GM12801 (cell line): ENCODE data around the gene SPEF2.

Experiments used
- CTCF ChIP-seq: IDR thresholded peaks from one replicate; pipeline ENCODE4 v1.5.1; 2011; ENCODE audit warnings: control low read depth; ENCODE audit not compliant: insufficient read length; ENCODE audit errors: extremely low read depth

The SPEF2 gene

GRCh38 chr5:35617060-35617434 lies 616 bp upstream of the SPEF2 start:
- TF ChIP-seq CTCF: no peak

GRCh38 chr5:35618304-35618636 lies 607 bp downstream of the SPEF2 start:
- no peak for TF ChIP-seq CTCF

GRCh38 chr5:35618781-35619180 lies 1.1 kb downstream of the SPEF2 start:
- TF ChIP-seq CTCF: no peak

- TF ChIP-seq CTCF: no peak
These were observed 5.3 kb downstream of the SPEF2 start for GRCh38 chr5:35622974-35623373.

GRCh38 chr5:35623991-35624390 lies 6.3 kb downstream of the SPEF2 start:
- no peak for TF ChIP-seq CTCF

- TF ChIP-seq CTCF: no peak
These were observed 8.4 kb downstream of the SPEF2 start for GRCh38 chr5:35626108-35626507.

GRCh38 chr5:35626553-35626952 lies 8.9 kb downstream of the SPEF2 start:
- TF ChIP-seq CTCF: no peak

GRCh38 chr5:35634326-35634725 lies 16.7 kb downstream of the SPEF2 start:
- TF ChIP-seq CTCF: no peak
